GM21381 (cell line): ENCODE measurements around the gene LCE2D.

Experiments
- ATAC-seq: cut with Tn5 transposase; IDR thresholded peaks from one replicate; pipeline ENCODE4 v1.9.1; 2021; ENCODE audit warnings: mild to moderate bottlenecking, moderate library complexity; ENCODE audit not compliant: unreplicated experiment

The LCE2D gene

GRCh38 chr1:152697701-152698600 is 34.8 kb downstream of the LCE2D start, which contains the start of gene LCE2A:
Gene LCE2A, plus strand, starts transcription at chr1:152698345. Its CDS starts 557 bp downstream, at chr1:152698902.
- ATAC-seq: no peak

GRCh38 chr1:152699746-152700145 is 36.6 kb downstream of the LCE2D start:
- ATAC-seq: no peak

GRCh38 chr1:152707860-152708259 is 44.7 kb downstream of the LCE2D start, which contains the start of gene LCE4A:
Gene LCE4A, plus strand, starts transcription at chr1:152708160. Its CDS starts 916 bp downstream, at chr1:152709076.
- ATAC-seq: no peak
